Right cardiac atrium (tissue), 5 donors: ENCODE data around the gene SLIT3. TPM values are rescaled to one million over a fixed set of nuclear protein-coding genes. Genes with fewer than 3 reads are reported as not detected.
"Not testable (repeated sequence)": the region's sequence is repeated elsewhere in the genome, so short reads cannot be mapped to it uniquely, and the experiment has no call there.

Experiments
- ATAC-seq, 2 donors: fragments of 200-7000 bp; cut with Tn5 transposase; one replicate each; pipeline versions ENCODE4 v1.8.0 to v1.9.1; 2020; ENCODE audit warnings: moderate library complexity in 2 of 2, mild to moderate bottlenecking in 1 of 2
- DNase-seq, 3 donors: peaks; one replicate each; pipeline ENCODE4 v3.0.0-alpha.2; 2020
- H3K27ac ChIP-seq: one replicate; pipeline ENCODE4 v1.5.1; 2013; ENCODE audit warnings: mild to moderate bottlenecking, low read length, control low read depth, moderate library complexity
- H3K27me3 ChIP-seq: one replicate; pipeline ENCODE4 v1.6.1; 2013; ENCODE audit not compliant: control insufficient read depth, insufficient read depth
- H3K4me1 ChIP-seq: one replicate; pipeline ENCODE4 v1.6.1; 2013; ENCODE audit warnings: low read length; ENCODE audit not compliant: control insufficient read depth, insufficient read depth
- H3K4me3 ChIP-seq: one replicate; pipeline ENCODE4 v1.5.1; 2013; ENCODE audit warnings: low read length, control low read depth
- H3K9me3 ChIP-seq: one replicate; pipeline ENCODE4 v1.6.1; 2013; ENCODE audit warnings: low read length; ENCODE audit not compliant: control insufficient read depth
- WGBS: extraction: QIAGEN DNeasy Blood & Tissue Kit; methylation state at CpG from one replicate; pipeline ENCODE4 v1.1.7; 2013; 5-methylcytosine and 5-hydroxymethylcytosine counted together
- intact Hi-C, 4 donors: fragments of 100-400 bp; cut with DNase I; formaldehyde crosslinking; loops; one replicate each; pipeline versions ENCODE4 v1.11.0 to v1.14.0; 2022 to 2023
- polyA plus RNA-seq: library from polyadenylated mRNA; stranded (reverse); fragments of 200-250 nt; gene quantifications from one replicate; pipeline ENCODE4 v1.2.3, GENCODE V29; 2013
- total RNA-seq, 4 donors: library from RNA; stranded (reverse); fragmentation: NEBNext Ultra II Directional; extraction: Animal tissue kit (Norgen Biotek cat#: 25700); gene quantifications; one replicate each; pipeline ENCODE4 v1.2.1, GENCODE V29; 2021
- donor health status: healthy with polysubstance abuse.
- donor health status: DM: no; HTN: yes; CAD: no.
- donor health status: DM: no; HTN: no; CAD: no.
- donor health status: DM: no; HTN: yes; CAD: no; lungs with severe emphysema.
- donor health status: DM: yes; HTN: yes; CAD: no.

The SLIT3 gene
- total and polyA plus RNA-seq, 5 donors, result 32.9 to 188 (median 109) TPM

DNA sequence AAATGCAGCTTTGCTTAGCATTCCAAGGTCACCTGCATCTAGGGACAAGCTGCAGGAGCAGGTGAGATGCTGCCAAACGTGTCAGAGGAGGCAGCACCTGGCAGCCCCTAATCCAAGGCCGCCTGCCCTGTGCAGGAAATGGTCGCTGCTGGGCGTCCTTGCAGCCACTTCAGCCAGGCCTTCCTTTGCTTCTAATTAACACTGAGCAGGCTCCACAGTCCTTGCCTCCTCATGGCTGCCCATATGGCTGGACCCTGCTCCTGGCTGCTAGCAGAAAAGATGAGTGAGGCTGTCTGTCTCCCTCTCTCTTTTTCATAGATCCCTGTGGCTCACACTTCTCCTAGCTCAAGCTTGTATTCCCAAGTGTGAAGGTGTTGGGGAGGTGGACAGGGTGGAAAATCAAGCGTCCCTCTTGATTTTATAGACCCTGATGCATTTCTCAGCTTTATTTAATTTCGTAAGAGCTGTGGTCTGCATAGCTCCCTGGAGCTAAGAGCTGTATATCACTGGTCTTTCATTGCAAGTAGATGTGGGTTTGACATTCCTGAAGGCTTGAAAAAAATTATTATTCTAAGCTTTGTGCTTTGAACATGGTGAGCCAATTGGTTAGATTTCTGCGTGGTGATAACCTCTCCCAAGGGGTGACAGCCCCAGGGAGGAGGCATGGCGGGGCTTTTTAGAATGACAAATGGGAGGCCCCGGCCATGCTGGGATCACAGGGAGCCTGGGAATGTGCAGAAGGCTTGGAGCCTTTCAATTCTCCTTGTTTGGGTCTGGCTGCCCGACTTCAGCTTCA lies 193.8 kb downstream of the SLIT3 start:
- intact Hi-C loops, result no loop called here
- H3K27me3 ChIP-seq, result no peaks in the 10 kb centered on the region
- H3K9me3 ChIP-seq, result no peaks in the 10 kb centered on the region
- DNase-seq, result peak in 2 of 3 donors; percentile 17 to 54
- no peaks in the 10 kb centered on the region for H3K4me1 ChIP-seq
- peak in 1 of 2 donors; percentile 40 for ATAC-seq
- no peak overlapping the region for H3K4me3 ChIP-seq
- no peak overlapping the region for H3K27ac ChIP-seq
- 60% methylated on average over 10 of the region's 10 CpGs for WGBS

- ATAC-seq, H3K4me3 ChIP-seq, H3K27ac ChIP-seq, H3K9me3 ChIP-seq, DNase-seq, H3K4me1 ChIP-seq, intact Hi-C loops, H3K27me3 ChIP-seq: not testable (repeated sequence)
- WGBS, result 85% methylated on average over 2 of the region's 2 CpGs
Measured at GRCh38 chr5:169105582-169105981, 195.4 kb downstream of the SLIT3 start.

GRCh38 chr5:169104937-169105494 lies 195.9 kb downstream of the SLIT3 start:
- Histone ChIP-seq H3K27me3 (no peaks in the 10 kb centered on the region), H3K4me1 (peaks cover 5% of the 10 kb centered on the region), H3K27ac (no peak overlapping the region), H3K9me3 (no peaks in the 10 kb centered on the region), H3K4me3 (no peak overlapping the region)
- WGBS, result 86% methylated on average over 15 of the region's 15 CpGs
- ATAC-seq (no peak), DNase-seq (no peak)
- intact Hi-C loops, result no loop called here

DNA sequence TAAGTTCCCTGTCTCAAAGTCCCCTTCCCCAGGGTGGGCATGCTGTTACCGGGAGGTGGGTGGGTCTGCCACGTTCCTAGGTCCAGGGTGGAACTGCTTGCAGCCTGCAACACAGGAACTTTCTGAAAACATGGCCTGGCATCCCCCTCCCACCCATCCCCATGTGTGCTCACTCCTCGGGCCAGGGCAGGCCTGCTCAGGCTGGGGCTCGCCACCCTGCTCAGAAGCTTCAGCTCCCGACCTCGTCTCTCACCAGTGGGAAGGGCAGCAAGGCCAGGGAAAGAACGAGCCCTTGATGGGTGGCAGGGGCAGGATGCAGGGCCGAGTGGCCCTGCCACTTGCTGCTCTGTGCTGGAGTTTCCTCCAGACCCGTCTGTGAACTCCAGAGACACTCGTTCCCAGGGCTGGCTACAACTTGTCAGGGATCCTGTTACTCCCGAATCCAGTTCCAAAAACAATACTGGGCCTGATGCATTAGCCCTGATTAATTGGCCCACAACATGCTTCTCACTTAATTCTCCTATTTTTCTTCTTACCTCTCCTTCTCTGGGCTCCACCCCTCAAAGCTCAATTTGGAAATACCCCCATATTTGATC lies 197.3 kb downstream of the SLIT3 start:
- WGBS, result 56% methylated on average over 11 of the region's 11 CpGs

DNA sequence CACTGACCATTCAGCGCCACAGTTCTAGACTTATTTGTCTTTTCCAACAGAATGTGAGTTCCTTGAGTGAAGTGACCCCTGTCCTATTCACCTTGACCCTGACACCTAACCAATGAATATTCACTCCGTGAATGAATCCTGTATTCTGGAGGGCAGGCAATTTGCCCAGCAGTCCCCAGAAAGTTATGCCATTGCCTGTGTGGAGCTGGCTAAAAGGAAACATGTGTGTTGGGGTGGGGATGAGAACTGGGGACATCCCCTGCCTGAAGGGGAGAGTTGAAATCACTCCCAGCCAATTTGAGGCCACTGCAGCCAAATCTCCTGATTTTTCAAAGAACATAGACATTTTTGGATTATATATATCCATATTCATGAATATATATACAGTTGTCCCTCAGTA lies 199.0 kb downstream of the SLIT3 start:
- no peak for DNase-seq
- H3K4me1 ChIP-seq, result peaks cover 13% of the 10 kb centered on the region
- no peak overlapping the region for H3K4me3 ChIP-seq
- H3K27ac ChIP-seq, result no peak overlapping the region
- whole genome bisulfite sequencing, result 89% methylated on average over 2 of the region's 2 CpGs
- intact Hi-C loops, result no loop called here
- no peaks in the 10 kb centered on the region for H3K27me3 ChIP-seq
- ATAC-seq, result no peak
- H3K9me3 ChIP-seq, result no peaks in the 10 kb centered on the region

More for the DNA sequence above, 197.3 kb downstream of the SLIT3 start:
- Histone ChIP-seq H3K9me3 (no peaks in the 10 kb centered on the region), H3K4me3 (no peak overlapping the region), H3K4me1 (peaks cover 11% of the 10 kb centered on the region), H3K27me3 (no peaks in the 10 kb centered on the region), H3K27ac (no peak overlapping the region)
- peak in 1 of 2 donors; percentile 34 for ATAC-seq
- intact Hi-C loops, result no loop called here
- no peak for DNase-seq

DNA sequence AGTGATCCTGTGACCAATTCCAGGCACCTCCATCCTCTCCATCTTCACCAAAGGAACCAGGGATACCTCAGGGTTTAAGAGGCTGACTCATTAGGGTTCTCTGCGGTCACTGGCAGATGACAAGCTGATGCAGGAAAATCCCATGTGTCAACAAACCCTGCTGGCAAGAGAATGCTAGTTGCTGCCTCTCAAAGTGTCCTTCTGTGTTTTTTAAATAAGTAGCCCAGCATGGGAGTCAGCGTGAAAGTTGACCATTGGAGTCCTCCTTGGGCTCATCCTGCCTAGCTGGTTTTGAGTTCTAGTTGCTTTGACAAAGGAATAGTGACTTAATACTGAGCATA lies 200.2 kb downstream of the SLIT3 start:
- H3K4me3 ChIP-seq, result no peak overlapping the region
- H3K9me3 ChIP-seq, result no peaks in the 10 kb centered on the region
- peaks cover 13% of the 10 kb centered on the region for H3K4me1 ChIP-seq
- DNase-seq, result no peak
- intact Hi-C loops, result no loop called here
- H3K27me3 ChIP-seq, result no peaks in the 10 kb centered on the region
- WGBS, result 77% methylated on average over 2 of the region's 2 CpGs
- no peak overlapping the region for H3K27ac ChIP-seq
- no peak for ATAC-seq

GRCh38 chr5:169099801-169100734 lies 200.9 kb downstream of the SLIT3 start:
- no peaks in the 10 kb centered on the region for H3K27me3 ChIP-seq
- H3K27ac ChIP-seq, result peak overlapping the region; percentile 66
- DNase-seq, result no peak
- intact Hi-C loops, result no loop called here
- WGBS, result 56% methylated on average over 10 of the region's 10 CpGs
- H3K9me3 ChIP-seq, result no peaks in the 10 kb centered on the region
- ATAC-seq, result peak; percentile 30 to 61
- peaks cover 13% of the 10 kb centered on the region for H3K4me1 ChIP-seq
- H3K4me3 ChIP-seq, result no peak overlapping the region

DNA sequence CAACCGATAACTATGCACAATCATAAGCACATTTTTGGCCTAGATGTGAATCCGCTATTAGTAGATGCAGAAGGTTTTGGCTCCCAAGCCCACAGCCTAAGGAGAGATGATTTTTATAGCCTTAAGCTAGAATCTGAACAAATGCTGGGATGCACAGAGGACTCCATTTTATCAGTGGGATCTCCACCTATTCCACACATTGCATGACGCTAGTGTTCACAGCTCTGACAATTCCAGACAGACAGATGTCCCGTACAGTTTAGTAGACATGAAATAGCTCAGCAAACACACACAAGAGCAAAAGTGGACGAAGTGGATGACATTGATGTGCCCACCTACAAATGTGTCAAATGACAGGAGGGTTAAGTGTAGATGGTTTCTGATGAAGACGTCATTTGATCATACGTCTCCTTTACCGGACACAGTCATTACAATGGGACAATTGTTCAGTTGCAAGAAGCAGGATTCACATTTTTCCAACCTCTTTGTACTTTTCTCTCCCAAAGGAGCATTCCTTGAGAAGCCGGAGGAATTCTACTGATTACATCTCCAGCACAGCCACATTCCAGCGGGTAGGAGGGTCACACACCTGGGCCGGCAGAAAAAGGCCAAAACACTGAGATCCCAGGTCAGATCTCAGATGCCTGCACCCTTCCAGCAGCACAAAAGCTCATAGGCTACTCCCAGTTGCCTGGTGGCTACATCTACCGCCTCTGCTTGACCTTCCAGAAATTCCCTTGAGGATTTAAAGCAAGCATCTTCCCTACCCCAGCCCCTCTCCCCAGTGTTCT lies 202.4 kb downstream of the SLIT3 start:
- WGBS, result 74% methylated on average over 12 of the region's 12 CpGs
- Histone ChIP-seq H3K27ac (no peak overlapping the region), H3K4me3 (no peak overlapping the region), H3K9me3 (no peaks in the 10 kb centered on the region), H3K27me3 (no peaks in the 10 kb centered on the region), H3K4me1 (peaks cover 13% of the 10 kb centered on the region)
- intact Hi-C loops, result no loop called here
- ATAC-seq (no peak), DNase-seq (no peak)

DNA sequence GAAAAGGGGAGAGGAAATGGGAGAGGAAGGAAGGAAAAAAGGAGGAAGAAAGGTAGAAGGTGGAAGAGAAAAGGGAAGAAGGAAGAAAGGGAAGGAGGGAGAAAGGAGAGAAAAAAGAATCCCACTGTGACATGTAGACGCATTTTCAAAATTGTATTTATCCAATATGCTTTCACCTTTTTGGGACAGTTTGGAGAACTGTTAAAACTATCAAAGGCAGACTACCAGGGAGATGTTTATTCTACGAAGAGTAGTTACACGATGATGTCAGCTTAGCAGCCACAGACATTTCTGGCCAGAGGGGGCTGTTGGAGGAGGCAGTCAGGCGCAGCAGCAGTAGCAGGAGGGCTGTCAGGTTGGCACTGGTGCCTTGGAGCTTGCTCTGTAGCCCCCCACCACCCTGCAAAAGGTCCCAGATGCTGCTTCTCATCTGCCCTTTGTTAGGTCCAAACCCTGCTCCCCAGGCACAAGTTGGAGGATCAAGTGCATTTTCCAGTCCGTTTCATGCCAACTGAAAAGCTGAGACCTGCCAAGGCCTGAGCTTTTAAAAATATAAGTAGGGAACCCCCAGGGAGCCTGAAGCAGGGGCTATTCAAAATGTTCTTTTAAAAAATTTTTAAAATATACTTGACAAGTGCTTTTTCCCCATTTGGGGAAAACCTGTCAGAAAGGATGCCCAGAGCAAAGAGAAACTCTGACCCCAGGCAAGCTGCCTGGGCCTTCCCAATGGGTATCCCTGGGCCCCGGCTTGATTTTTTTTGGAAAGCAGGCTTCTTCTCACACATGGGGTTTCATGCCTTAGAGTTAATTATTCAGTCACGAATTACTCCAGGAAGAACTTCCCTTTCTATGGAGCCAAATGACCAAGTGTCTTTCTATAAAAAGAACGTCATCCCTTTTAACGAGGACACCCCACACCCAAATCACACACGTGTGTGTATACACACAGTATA lies 203.3 kb downstream of the SLIT3 start:
- Histone ChIP-seq H3K27ac (no peak overlapping the region), H3K27me3 (no peaks in the 10 kb centered on the region), H3K9me3 (no peaks in the 10 kb centered on the region), H3K4me1 (peaks cover 13% of the 10 kb centered on the region), H3K4me3 (no peak overlapping the region)
- ATAC-seq, result peak in 1 of 2 donors; percentile 78
- WGBS, result 42% methylated on average over 10 of the region's 10 CpGs
- DNase-seq, result peak in 2 of 3 donors; percentile 58 to 73
- intact Hi-C loops, result no loop called here
